LNCaP clone FGC (cell line): ENCODE results near the gene ASPHD1.
"Not testable (repeated sequence)": the region's sequence is repeated elsewhere in the genome, so short reads cannot be mapped to it uniquely, and the experiment has no call there.

Experiments used
- DNase-seq: peaks from one replicate; pipeline ENCODE4 v3.0.0-alpha.2; 2011; ENCODE audit warnings: low read depth
- H3K4me3 ChIP-seq: 2 replicates; pipeline ENCODE4 v1.5.1; 2011; ENCODE audit warnings: mild to moderate bottlenecking, low read depth, low read length, control low read depth
- TF ChIP-seq, protein P1 (sequence below): IDR thresholded peaks from 2 replicates; pipeline ENCODE4 v1.5.1; 2012; ENCODE audit warnings: mild to moderate bottlenecking; ENCODE audit not compliant: control insufficient read depth, insufficient read depth; ENCODE audit errors: extremely low read depth

ASPHD1 gene

GRCh38 chr16:29906520-29907244 lies 6.4 kb downstream of the ASPHD1 start:
- TF ChIP-seq, protein P1, sequence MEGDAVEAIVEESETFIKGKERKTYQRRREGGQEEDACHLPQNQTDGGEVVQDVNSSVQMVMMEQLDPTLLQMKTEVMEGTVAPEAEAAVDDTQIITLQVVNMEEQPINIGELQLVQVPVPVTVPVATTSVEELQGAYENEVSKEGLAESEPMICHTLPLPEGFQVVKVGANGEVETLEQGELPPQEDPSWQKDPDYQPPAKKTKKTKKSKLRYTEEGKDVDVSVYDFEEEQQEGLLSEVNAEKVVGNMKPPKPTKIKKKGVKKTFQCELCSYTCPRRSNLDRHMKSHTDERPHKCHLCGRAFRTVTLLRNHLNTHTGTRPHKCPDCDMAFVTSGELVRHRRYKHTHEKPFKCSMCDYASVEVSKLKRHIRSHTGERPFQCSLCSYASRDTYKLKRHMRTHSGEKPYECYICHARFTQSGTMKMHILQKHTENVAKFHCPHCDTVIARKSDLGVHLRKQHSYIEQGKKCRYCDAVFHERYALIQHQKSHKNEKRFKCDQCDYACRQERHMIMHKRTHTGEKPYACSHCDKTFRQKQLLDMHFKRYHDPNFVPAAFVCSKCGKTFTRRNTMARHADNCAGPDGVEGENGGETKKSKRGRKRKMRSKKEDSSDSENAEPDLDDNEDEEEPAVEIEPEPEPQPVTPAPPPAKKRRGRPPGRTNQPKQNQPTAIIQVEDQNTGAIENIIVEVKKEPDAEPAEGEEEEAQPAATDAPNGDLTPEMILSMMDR, result no peak
- H3K4me3 ChIP-seq, result no peak overlapping the region
- DNase-seq, result no peak

- no peak for DNase-seq
- TF ChIP-seq, protein P1, result no peak
Observed at GRCh38 chr16:29907973-29908372, 7.7 kb downstream of the ASPHD1 start.

DNA sequence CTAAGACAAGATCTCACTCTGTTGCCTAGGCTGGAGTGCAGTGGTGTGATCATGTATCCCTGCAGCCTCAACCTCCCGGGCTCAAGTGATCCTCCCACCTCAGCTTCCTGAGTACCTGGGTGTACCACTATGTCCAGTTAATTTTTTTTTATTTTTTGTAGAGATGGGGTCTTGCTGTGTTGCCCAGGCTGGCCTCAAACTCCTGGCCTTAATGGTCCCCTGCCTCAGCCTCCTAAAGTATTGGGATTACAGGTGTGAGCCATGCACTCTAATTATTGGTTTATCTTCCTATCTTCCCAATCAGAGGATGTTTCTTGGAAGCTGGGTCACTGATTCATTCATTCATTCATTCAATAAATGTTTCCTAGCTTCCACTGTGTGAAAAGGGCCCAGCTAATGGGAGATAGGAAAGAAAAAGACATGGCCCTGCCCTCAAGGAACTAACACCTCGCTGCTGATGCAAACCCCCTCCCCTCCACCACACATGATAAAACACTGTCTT lies 8.5 kb downstream of the ASPHD1 start:
- no peak for DNase-seq

More at GRCh38 chr16:29907973-29908372, 7.7 kb downstream of the ASPHD1 start:
- H3K4me3 ChIP-seq, result no peak overlapping the region

GRCh38 chr16:29909391-29909790 lies 9.1 kb downstream of the ASPHD1 start:
- TF ChIP-seq, protein P1, result no peak
- no peak overlapping the region for H3K4me3 ChIP-seq
- DNase-seq, result no peak

More for the DNA sequence above, 8.5 kb downstream of the ASPHD1 start:
- TF ChIP-seq, protein P1, result no peak
- no peak overlapping the region for H3K4me3 ChIP-seq

- DNase-seq, H3K4me3 ChIP-seq: not testable (repeated sequence)
Observed at GRCh38 chr16:29909851-29910250, 9.6 kb downstream of the ASPHD1 start.

- TF ChIP-seq, protein P1, result no peak
- no peak overlapping the region for H3K4me3 ChIP-seq
- DNase-seq, result no peak
Observed at GRCh38 chr16:29910819-29911675, 10.8 kb downstream of the ASPHD1 start.

DNA sequence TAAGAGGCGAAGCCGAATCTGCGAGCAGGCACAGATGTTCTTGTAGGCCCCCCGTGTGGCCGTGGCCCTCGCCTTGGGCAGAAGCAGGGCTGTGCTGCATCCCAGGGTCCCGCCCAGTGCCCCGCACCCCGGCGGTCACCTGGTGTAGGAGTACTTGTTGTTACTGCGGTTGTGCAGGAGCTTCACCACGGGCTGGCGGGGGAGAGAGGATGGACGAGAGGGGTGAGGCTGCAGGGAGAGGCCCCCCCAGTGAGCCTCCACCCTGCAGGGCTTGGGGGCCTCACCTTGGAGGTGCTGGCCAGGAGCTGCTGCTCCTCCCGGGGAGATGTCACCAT lies 11.4 kb downstream of the ASPHD1 start:
- H3K4me3 ChIP-seq, result no peak overlapping the region
- TF ChIP-seq, protein P1, result no peak
- DNase-seq, result no peak
